Coronary artery (tissue), 2 donors: ENCODE measurements around the gene SLC10A7.

Experiments used
- DNase-seq: peaks from one replicate; pipeline ENCODE4 v3.0.0-alpha.2; 2017; ENCODE audit warnings: low spot score
- H3K27ac ChIP-seq, 2 donors: fragments of 200-600 bp; sonication (generic); one replicate each; pipeline ENCODE4 v1.5.1; 2016 to 2019
- H3K4me3 ChIP-seq: fragments of 200-600 bp; sonication (generic); 2 replicates; pipeline ENCODE4 v1.5.1; 2016; ENCODE audit warnings: mild to moderate bottlenecking, moderate library complexity
- CTCF ChIP-seq: fragments of 200-600 bp; sonication (generic); IDR thresholded peaks from one replicate; pipeline ENCODE4 v1.5.1; 2019; ENCODE audit warnings: antibody characterized with exemption

Gene SLC10A7

GRCh38 chr4:146246381-146246780 lies 275.4 kb downstream of the SLC10A7 start:
- Histone ChIP-seq H3K27ac (peak overlapping the region; percentile 3 to 47), H3K4me3 (no peak overlapping the region)
- TF ChIP-seq CTCF = no peak
- no peak for DNase-seq

- TF ChIP-seq CTCF = no peak
- Histone ChIP-seq H3K27ac (peak overlapping the region; percentile 3 to 47), H3K4me3 (no peak overlapping the region)
- DNase-seq = no peak
Measured at GRCh38 chr4:146245850-146246249, 275.9 kb downstream of the SLC10A7 start.

GRCh38 chr4:146245246-146245645 lies 276.5 kb downstream of the SLC10A7 start:
- no peak for TF ChIP-seq CTCF
- no peak overlapping the region for H3K4me3 ChIP-seq
- DNase-seq = no peak
- H3K27ac ChIP-seq = peak overlapping the region in 1 of 2 donors; percentile 67

GRCh38 chr4:146244496-146244895 lies 277.2 kb downstream of the SLC10A7 start:
- no peak for TF ChIP-seq CTCF
- no peak for DNase-seq
- H3K4me3 ChIP-seq = no peak overlapping the region
- peak overlapping the region in 1 of 2 donors; percentile 67 for H3K27ac ChIP-seq

DNA sequence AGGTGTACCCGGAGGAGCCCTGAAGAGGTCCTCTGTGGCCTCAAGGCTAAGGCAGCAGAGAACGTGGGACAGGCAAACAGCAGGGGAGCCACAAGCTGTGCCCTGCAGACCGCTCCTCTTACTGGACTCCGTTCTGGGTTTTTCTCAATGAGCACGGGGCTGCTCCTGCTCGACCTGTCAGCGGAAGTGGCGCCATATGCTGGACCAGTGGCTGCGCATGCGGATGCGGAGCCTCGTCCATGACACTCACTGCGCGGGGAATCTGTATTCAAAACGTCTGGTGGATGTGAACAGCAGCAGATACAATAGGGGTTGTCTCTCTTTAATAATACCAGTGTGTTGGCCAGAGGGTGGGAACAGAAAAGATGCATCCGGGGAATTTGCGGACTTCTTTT lies 277.9 kb downstream of the SLC10A7 start:
- Histone ChIP-seq H3K27ac (peak overlapping the region in 1 of 2 donors; percentile 67), H3K4me3 (no peak overlapping the region)
- no peak for TF ChIP-seq CTCF
- no peak for DNase-seq

GRCh38 chr4:146243141-146243882 lies 278.4 kb downstream of the SLC10A7 start:
- TF ChIP-seq CTCF = no peak
- Histone ChIP-seq H3K4me3 (peak overlapping the region; percentile 9), H3K27ac (peak overlapping the region in 1 of 2 donors; percentile 67)
- no peak for DNase-seq

- DNase-seq = no peak
- Histone ChIP-seq H3K4me3 (no peak overlapping the region), H3K27ac (peak overlapping the region in 1 of 2 donors; percentile 24)
- no peak for TF ChIP-seq CTCF
Measured at GRCh38 chr4:146238107-146238506, 283.6 kb downstream of the SLC10A7 start.
